ENCODE data around the gene OCRL.

DNA sequence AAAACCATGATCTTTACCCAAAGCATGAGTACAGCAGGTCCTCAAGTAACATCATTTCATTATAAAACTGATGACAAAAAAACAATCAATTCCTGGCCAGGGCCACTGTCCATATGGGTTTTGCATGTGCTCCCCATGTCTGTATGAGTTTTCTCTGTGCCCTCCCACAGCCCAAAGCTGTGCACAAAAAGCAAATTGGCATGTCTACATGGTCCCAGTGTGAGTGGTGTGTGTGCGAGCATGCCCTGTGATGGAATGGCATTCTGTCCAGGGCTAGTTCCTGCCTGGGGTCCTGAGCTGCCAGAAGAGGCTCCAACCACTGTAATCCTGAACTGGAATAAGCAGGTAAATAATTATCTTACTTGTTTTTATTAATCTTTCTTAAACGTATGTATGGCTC, 45.2 kb upstream of the OCRL start:
- TF ChIP-seq, protein P1, sequence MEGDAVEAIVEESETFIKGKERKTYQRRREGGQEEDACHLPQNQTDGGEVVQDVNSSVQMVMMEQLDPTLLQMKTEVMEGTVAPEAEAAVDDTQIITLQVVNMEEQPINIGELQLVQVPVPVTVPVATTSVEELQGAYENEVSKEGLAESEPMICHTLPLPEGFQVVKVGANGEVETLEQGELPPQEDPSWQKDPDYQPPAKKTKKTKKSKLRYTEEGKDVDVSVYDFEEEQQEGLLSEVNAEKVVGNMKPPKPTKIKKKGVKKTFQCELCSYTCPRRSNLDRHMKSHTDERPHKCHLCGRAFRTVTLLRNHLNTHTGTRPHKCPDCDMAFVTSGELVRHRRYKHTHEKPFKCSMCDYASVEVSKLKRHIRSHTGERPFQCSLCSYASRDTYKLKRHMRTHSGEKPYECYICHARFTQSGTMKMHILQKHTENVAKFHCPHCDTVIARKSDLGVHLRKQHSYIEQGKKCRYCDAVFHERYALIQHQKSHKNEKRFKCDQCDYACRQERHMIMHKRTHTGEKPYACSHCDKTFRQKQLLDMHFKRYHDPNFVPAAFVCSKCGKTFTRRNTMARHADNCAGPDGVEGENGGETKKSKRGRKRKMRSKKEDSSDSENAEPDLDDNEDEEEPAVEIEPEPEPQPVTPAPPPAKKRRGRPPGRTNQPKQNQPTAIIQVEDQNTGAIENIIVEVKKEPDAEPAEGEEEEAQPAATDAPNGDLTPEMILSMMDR (IDR thresholded peaks at IDR 0.05) = no peak
- no peak for TF ChIP-seq POLR2A (IDR thresholded peaks at IDR 0.05)

All from uterus (tissue), 2 donors.